Left lung (tissue), 10 donors: ENCODE data around the gene C1orf226. TPM values are rescaled to one million over a fixed set of nuclear protein-coding genes. Genes with fewer than 3 reads are reported as not detected.

Source experiments
- ATAC-seq: fragments of 200-7000 bp; cut with Tn5 transposase; one replicate; pipeline ENCODE4 v1.9.1; 2020; ENCODE audit warnings: moderate library complexity
- DNase-seq, 4 donors: peaks; one replicate each; pipeline ENCODE4 v3.0.0-alpha.2; 2013 to 2020
- H3K27ac ChIP-seq, 2 donors: fragments of 200-600 bp; sonication (generic) in 1 of 2; one replicate each; pipeline versions ENCODE4 v1.5.0 to v1.8.0; 2020 to 2021
- H3K27me3 ChIP-seq, 2 donors: fragments of 200-600 bp; sonication (generic) in 1 of 2; one replicate each; pipeline versions ENCODE4 v1.5.0 to v1.8.0; 2020 to 2021
- H3K36me3 ChIP-seq, 2 donors: fragments of 200-600 bp; sonication (generic) in 1 of 2; one replicate each; pipeline versions ENCODE4 v1.5.0 to v1.8.0; 2020 to 2021
- H3K4me1 ChIP-seq, 2 donors: fragments of 200-600 bp; one replicate each; pipeline ENCODE4 v1.8.0; 2021
- H3K4me3 ChIP-seq, 2 donors: fragments of 200-600 bp; sonication (generic) in 1 of 2; one replicate each; pipeline versions ENCODE4 v1.5.0 to v1.8.0; 2020 to 2021; ENCODE audit warnings: mild to moderate bottlenecking in 1 of 2
- H3K9me3 ChIP-seq, 2 donors: fragments of 200-600 bp; sonication (generic) in 1 of 2; one replicate each; pipeline versions ENCODE4 v1.5.0 to v1.8.0; 2020 to 2021
- CTCF ChIP-seq, 2 donors: fragments of 200-600 bp; sonication (generic) in 1 of 2; IDR thresholded peaks; one replicate each; pipeline versions ENCODE4 v1.5.0 to v1.8.0; 2021; ENCODE audit warnings: antibody characterized with exemption in 2 of 2
- intact Hi-C, 2 donors: fragments of 100-400 bp; cut with DNase I; formaldehyde crosslinking; loops; one replicate each; pipeline versions ENCODE4 v1.11.2 to v1.14.2; 2022
- polyA plus RNA-seq, 6 donors: library from polyadenylated mRNA; unstranded; fragments of 120-200 nt; gene quantifications; one replicate each; pipeline ENCODE4 v1.2.1, GENCODE V29; 2013; ENCODE audit not compliant: insufficient read length in 6 of 6
- total RNA-seq, 2 donors: library from RNA; stranded (reverse); fragmentation: NEBNext Ultra II Directional; extraction: Animal tissue kit (Norgen Biotek cat#: 25700); gene quantifications; one replicate each; pipeline ENCODE4 v1.2.1, GENCODE V29; 2021
- donor health status: DM: no; HTN: yes; CAD: no.
- donor health status: DM: no; HTN: no; CAD: no.

Gene C1orf226
- total and polyA plus RNA-seq, 8 donors: 4.0 to 8.5 (median 5.0) TPM

GRCh38 chr1:162368451-162368850 lies 13.1 kb upstream of the C1orf226 start:
- no peak for TF ChIP-seq CTCF (IDR thresholded peaks at IDR 0.05)
- Histone ChIP-seq H3K27ac (no peak overlapping the region), H3K9me3 (no peaks in the 10 kb centered on the region), H3K36me3 (peaks cover 0 to 5% of the 10 kb centered on the region in 2 donors), H3K27me3 (no peaks in the 10 kb centered on the region), H3K4me3 (no peak overlapping the region), H3K4me1 (no peaks in the 10 kb centered on the region)
- intact Hi-C loops: no loop called here
- ATAC-seq: peak; percentile 55
- no peak for DNase-seq

- no peak overlapping the region for H3K4me3 ChIP-seq
- no peaks in the 10 kb centered on the region for H3K9me3 ChIP-seq
- H3K4me1 ChIP-seq: no peaks in the 10 kb centered on the region
- TF ChIP-seq CTCF (IDR thresholded peaks at IDR 0.05): no peak
- H3K27ac ChIP-seq: no peak overlapping the region
- intact Hi-C loops: no loop called here
- DNase-seq (no peak), ATAC-seq (no peak)
- no peaks in the 10 kb centered on the region for H3K27me3 ChIP-seq
- peaks cover 0 to 5% of the 10 kb centered on the region in 2 donors for H3K36me3 ChIP-seq
Observed at GRCh38 chr1:162369571-162369970, 12.0 kb upstream of the C1orf226 start.

DNA sequence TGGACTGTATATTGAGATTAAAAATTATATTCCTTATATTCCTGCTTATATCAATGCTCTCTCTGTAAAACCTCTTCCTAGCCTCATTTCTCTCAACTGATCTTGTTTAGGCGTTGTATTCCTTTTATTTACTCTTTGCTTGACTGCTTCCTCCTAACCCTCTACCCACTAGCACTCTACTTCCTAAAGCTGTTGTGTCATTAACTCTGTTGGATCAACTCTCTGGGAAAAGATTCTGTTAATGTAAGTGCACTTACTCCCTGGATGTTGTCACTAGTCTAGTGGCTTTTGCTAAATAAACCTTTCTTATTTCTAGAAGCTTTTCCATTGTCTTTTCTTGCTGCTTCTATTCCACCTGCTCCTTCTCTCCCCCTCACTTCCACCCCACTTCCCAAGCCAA lies 11.4 kb upstream of the C1orf226 start:
- Histone ChIP-seq H3K36me3 (peaks cover 0 to 5% of the 10 kb centered on the region in 2 donors), H3K27me3 (no peaks in the 10 kb centered on the region), H3K4me3 (no peak overlapping the region), H3K9me3 (no peaks in the 10 kb centered on the region), H3K4me1 (no peaks in the 10 kb centered on the region), H3K27ac (no peak overlapping the region)
- DNase-seq (no peak), ATAC-seq (no peak)
- no peak for TF ChIP-seq CTCF (IDR thresholded peaks at IDR 0.05)
- intact Hi-C loops: no loop called here

DNA sequence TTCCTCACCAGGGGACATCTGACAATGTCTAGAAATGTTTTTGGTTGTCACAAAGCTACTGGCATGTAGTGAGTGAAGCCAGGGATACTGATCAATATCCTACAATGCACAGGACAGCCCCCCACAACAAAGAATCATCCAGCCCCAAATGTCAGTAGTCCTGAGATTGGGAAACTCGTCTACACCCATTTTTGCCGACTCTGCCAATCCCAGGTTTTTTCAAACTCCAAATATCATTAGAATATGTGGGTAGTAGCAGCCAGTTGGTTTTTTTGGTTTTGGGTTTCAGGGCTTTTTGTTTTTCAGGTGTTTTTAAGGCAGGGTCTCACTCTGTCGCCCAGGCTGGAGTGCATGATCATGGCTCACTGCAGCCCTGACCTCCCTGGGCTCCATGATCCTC lies 10.8 kb upstream of the C1orf226 start:
- DNase-seq (no peak), ATAC-seq (no peak)
- TF ChIP-seq CTCF (IDR thresholded peaks at IDR 0.05): no peak
- peaks cover 0 to 5% of the 10 kb centered on the region in 2 donors for H3K36me3 ChIP-seq
- H3K4me1 ChIP-seq: no peaks in the 10 kb centered on the region
- no peaks in the 10 kb centered on the region for H3K27me3 ChIP-seq
- H3K9me3 ChIP-seq: no peaks in the 10 kb centered on the region
- H3K27ac ChIP-seq: no peak overlapping the region
- H3K4me3 ChIP-seq: no peak overlapping the region
- intact Hi-C loops: no loop called here

GRCh38 chr1:162371611-162372010 lies 9.9 kb upstream of the C1orf226 start:
- no peak for TF ChIP-seq CTCF (IDR thresholded peaks at IDR 0.05)
- Histone ChIP-seq H3K9me3 (no peaks in the 10 kb centered on the region), H3K4me1 (no peaks in the 10 kb centered on the region), H3K4me3 (no peak overlapping the region), H3K27ac (no peak overlapping the region), H3K27me3 (no peaks in the 10 kb centered on the region), H3K36me3 (peaks cover 0 to 5% of the 10 kb centered on the region in 2 donors)
- no peak for ATAC-seq
- intact Hi-C loops: no loop called here
- DNase-seq: no peak
